ENCODE data around the gene PDE4D. TPM values are rescaled to one million over a fixed set of nuclear protein-coding genes. Genes with fewer than 3 reads are reported as not detected.

The PDE4D gene
- total RNA-seq, 1 experiment from 2014 or later: 2.1 TPM

DNA sequence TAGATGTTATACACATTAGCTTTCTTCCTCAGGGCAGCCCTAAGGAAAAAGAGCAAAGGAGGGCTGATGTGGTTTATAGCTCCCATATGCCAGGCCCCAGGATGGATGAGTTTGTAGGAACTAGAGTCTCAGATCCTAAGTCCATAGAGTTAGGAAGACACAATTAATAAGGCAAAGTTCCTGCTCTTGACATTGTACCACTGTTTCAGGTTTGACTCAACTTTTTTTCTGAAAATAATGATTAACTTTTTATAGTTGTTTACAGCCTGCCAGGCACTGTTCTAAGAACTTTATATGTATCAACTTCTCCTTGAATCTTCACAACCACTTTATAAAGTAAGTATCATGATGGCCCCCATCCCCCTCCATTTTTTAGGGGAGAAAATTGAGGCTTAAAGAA is 339.5 kb downstream of the PDE4D start:
- no peak overlapping the region for H3K23ac ChIP-seq (ENCODE audit: insufficient read length, low read depth, low read length)
- no peaks in the 10 kb centered on the region for H3K4me1 ChIP-seq (ENCODE audit: insufficient read depth, low read length)
- no peaks in the 10 kb centered on the region for H3K23me2 ChIP-seq (ENCODE audit: insufficient read length, low read depth, low read length, poor library complexity, severe bottlenecking)
- H3K4ac ChIP-seq (ENCODE audit: low read depth, low read length): no peak overlapping the region
- no peaks in the 10 kb centered on the region for H3K27me3 Mint-ChIP-seq (ENCODE audit: low read depth)
- TF ChIP-seq, protein P1, sequence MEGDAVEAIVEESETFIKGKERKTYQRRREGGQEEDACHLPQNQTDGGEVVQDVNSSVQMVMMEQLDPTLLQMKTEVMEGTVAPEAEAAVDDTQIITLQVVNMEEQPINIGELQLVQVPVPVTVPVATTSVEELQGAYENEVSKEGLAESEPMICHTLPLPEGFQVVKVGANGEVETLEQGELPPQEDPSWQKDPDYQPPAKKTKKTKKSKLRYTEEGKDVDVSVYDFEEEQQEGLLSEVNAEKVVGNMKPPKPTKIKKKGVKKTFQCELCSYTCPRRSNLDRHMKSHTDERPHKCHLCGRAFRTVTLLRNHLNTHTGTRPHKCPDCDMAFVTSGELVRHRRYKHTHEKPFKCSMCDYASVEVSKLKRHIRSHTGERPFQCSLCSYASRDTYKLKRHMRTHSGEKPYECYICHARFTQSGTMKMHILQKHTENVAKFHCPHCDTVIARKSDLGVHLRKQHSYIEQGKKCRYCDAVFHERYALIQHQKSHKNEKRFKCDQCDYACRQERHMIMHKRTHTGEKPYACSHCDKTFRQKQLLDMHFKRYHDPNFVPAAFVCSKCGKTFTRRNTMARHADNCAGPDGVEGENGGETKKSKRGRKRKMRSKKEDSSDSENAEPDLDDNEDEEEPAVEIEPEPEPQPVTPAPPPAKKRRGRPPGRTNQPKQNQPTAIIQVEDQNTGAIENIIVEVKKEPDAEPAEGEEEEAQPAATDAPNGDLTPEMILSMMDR (conservative IDR thresholded peaks at IDR 0.05): no peak
- H3K4me1 Mint-ChIP-seq: peaks cover 26 to 33% of the 10 kb centered on the region in 2 experiments
- H3K4me2 ChIP-seq (ENCODE audit: insufficient read depth, insufficient read length, low read length): no peak overlapping the region
- no peak overlapping the region for H2BK12ac ChIP-seq (ENCODE audit: insufficient read length, low read depth, low read length)
- no peak overlapping the region for H2AK5ac ChIP-seq (ENCODE audit: insufficient read length, low read length)
- no peak overlapping the region for H4K8ac ChIP-seq (replicated peaks; ENCODE audit: insufficient read length, low read depth, low read length)
- no peak overlapping the region for H2BK5ac ChIP-seq (ENCODE audit: insufficient read length, low read length)
- no peaks in the 10 kb centered on the region for H3K9me3 Mint-ChIP-seq
- H3K36me3 Mint-ChIP-seq (ENCODE audit: insufficient read depth in 1 of 3, low read depth in 3 of 3): no peaks in the 10 kb centered on the region
- no peak overlapping the region for H2BK120ac ChIP-seq (ENCODE audit: low read depth, low read length, poor library complexity, severe bottlenecking)
- no peaks in the 10 kb centered on the region for H3K79me1 ChIP-seq (ENCODE audit: insufficient read depth, low read depth, low read length, poor library complexity, severe bottlenecking)
- no peak overlapping the region for H3K4me3 Mint-ChIP-seq
- H3K14ac ChIP-seq (ENCODE audit: insufficient read depth, low read length): no peak overlapping the region
- no peak overlapping the region for H2AFZ ChIP-seq (ENCODE audit: low read length)
- no peak overlapping the region for H3K27ac Mint-ChIP-seq
- no peak overlapping the region for H4K5ac ChIP-seq (ENCODE audit: insufficient read length, low read depth, low read length)
- no peak overlapping the region for H3T11ph ChIP-seq (ENCODE audit: low read length)
- no peak overlapping the region for H3K56ac ChIP-seq (ENCODE audit: insufficient read length, low read depth, low read length)
- no peaks in the 10 kb centered on the region for H3K9me3 ChIP-seq (ENCODE audit: control insufficient read depth, low read depth, low read length)
- no peak overlapping the region for H2BK20ac ChIP-seq (ENCODE audit: low read depth, low read length, poor library complexity, severe bottlenecking)
- no peak overlapping the region for H3K9ac ChIP-seq (ENCODE audit: extremely low read depth, insufficient read length, low read length)
- H3K18ac ChIP-seq (ENCODE audit: insufficient read length, low read depth, low read length): no peak overlapping the region
- H4K91ac ChIP-seq (ENCODE audit: insufficient read length, low read depth, low read length): no peak overlapping the region
- H3K27ac ChIP-seq (ENCODE audit: insufficient read length, low read depth, low read length): no peak overlapping the region
- H3K79me2 ChIP-seq (ENCODE audit: insufficient read depth, low read length): no peaks in the 10 kb centered on the region
- no peaks in the 10 kb centered on the region for H4K20me1 ChIP-seq (ENCODE audit: control insufficient read depth, insufficient read depth, insufficient read length)
- H3K27me3 ChIP-seq (ENCODE audit: insufficient read depth, low read length): no peaks in the 10 kb centered on the region
- H2BK15ac ChIP-seq (ENCODE audit: low read depth, low read length): no peak overlapping the region
- DNase-seq: no peak
